Small intestine (tissue), 7 donors: ENCODE measurements around the gene TNIK. TPM values are rescaled to one million over a fixed set of nuclear protein-coding genes. Genes with fewer than 3 reads are reported as not detected.
"Not testable (repeated sequence)": the region's sequence is repeated elsewhere in the genome, so short reads cannot be mapped to it uniquely, and the experiment has no call there.

Experiments
- DNase-seq, 2 donors: peaks; one replicate each; pipeline versions ENCODE4 v3.0.0 to v3.0.0-alpha.2; 2013
- FAIRE-seq: peaks from 2 replicates; lab custom pipeline; 2012; peaks lifted over from hg19 to GRCh38; lab: Jason Lieb, UNC
- H3K27ac ChIP-seq, 3 donors: one replicate each; pipeline ENCODE4 v1.5.1; 2013; ENCODE audit warnings: low read length in 2 of 3, mild to moderate bottlenecking in 2 of 3, control low read depth in 1 of 3, inconsistent platforms in 1 of 3, low read depth in 1 of 3, moderate library complexity in 1 of 3
- H3K27me3 ChIP-seq, 3 donors: one replicate each; pipeline ENCODE4 v1.6.1; 2013; ENCODE audit warnings: low read length in 3 of 3, inconsistent platforms in 1 of 3; ENCODE audit not compliant: control insufficient read depth in 3 of 3, insufficient read depth in 3 of 3
- H3K36me3 ChIP-seq, 3 donors: one replicate each; pipeline ENCODE4 v1.6.1; 2013; ENCODE audit warnings: low read length in 3 of 3, inconsistent platforms in 1 of 3, low read depth in 1 of 3, mild to moderate bottlenecking in 1 of 3, moderate library complexity in 1 of 3; ENCODE audit not compliant: control insufficient read depth in 3 of 3, insufficient read depth in 2 of 3
- H3K4me1 ChIP-seq, 3 donors: one replicate each; pipeline ENCODE4 v1.6.1; 2013; ENCODE audit warnings: low read length in 2 of 3, inconsistent platforms in 1 of 3, low read depth in 1 of 3, mild to moderate bottlenecking in 1 of 3, moderate library complexity in 1 of 3; ENCODE audit not compliant: control insufficient read depth in 3 of 3, insufficient read depth in 2 of 3
- H3K4me3 ChIP-seq, 3 donors: one replicate each; pipeline ENCODE4 v1.5.1; 2013; ENCODE audit warnings: low read length in 3 of 3, control low read depth in 1 of 3, inconsistent platforms in 1 of 3, low read depth in 1 of 3, mild to moderate bottlenecking in 1 of 3, moderate library complexity in 1 of 3
- H3K9me3 ChIP-seq, 2 donors: one replicate each; pipeline ENCODE4 v1.6.1; 2013; ENCODE audit warnings: low read depth in 1 of 2, low read length in 1 of 2; ENCODE audit not compliant: control insufficient read depth in 2 of 2, insufficient read depth in 1 of 2
- WGBS, 3 donors: extraction: QIAGEN DNeasy Blood & Tissue Kit; methylation state at CpG; one replicate each; pipeline ENCODE4 v1.1.7; 2013; 5-methylcytosine and 5-hydroxymethylcytosine counted together
- polyA plus RNA-seq, 4 donors: library from polyadenylated mRNA; stranded (reverse) in 3 of 4; unstranded in 1 of 4; fragments of 200-250 nt in 3 of 4; fragments of 120-200 nt in 1 of 4; gene quantifications; one replicate each; pipeline versions ENCODE4 v1.2.1 to v1.2.3, GENCODE V29; 2013
- donor health status: healthy with polysubstance abuse.
- donor health status: control.
- donor health status: control.
- donor health status: Bipolar disorder and iron deficiency.
- donor health status: healthy.

Gene TNIK
- polyA plus RNA-seq, 4 donors, result 14.9 to 38.7 (median 27.5) TPM

- H3K27ac ChIP-seq, result no peak overlapping the region
- DNase-seq, result no peak
- H3K36me3 ChIP-seq, result no peaks in the 10 kb centered on the region
- H3K4me1 ChIP-seq, result peaks cover 10 to 15% (median 13%) of the 10 kb centered on the region in 3 donors
- no peak for FAIRE-seq
- H3K4me3 ChIP-seq, result no peak overlapping the region
- no peaks in the 10 kb centered on the region for H3K9me3 ChIP-seq
- WGBS, 3 donors, result 92 to 100% (median 96%) methylated on average over 2 of the region's 2 CpGs
- no peaks in the 10 kb centered on the region for H3K27me3 ChIP-seq
These were observed 86.5 kb downstream of the TNIK start for GRCh38 chr3:171373711-171374110.

DNA sequence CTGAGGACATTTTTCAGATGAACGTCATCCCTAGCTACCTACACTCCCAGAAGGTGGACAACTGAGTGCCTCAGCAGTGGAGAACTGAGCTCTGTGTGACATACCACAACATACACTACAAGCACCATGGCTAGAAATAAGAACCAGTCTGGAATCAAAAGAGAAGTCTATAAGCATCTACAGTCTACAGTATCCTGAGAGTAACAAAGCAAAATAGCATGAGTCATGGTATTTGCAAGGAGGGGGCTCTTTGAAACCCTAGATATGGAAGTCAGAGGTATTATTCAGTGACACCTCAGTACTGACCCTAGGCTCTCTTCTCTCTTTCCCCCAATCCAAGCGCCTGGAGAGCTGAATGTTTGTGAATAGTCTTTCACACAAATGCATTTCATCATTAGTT lies 87.5 kb downstream of the TNIK start:
- H3K4me3 ChIP-seq, result no peak overlapping the region
- no peak for FAIRE-seq

GRCh38 chr3:171371354-171371753 lies 88.9 kb downstream of the TNIK start:
- peaks cover 7 to 15% (median 9%) of the 10 kb centered on the region in 3 donors for H3K4me1 ChIP-seq
- no peaks in the 10 kb centered on the region for H3K27me3 ChIP-seq
- H3K9me3 ChIP-seq, result no peaks in the 10 kb centered on the region
- H3K36me3 ChIP-seq, result no peaks in the 10 kb centered on the region
- no peak overlapping the region for H3K27ac ChIP-seq
- no peak overlapping the region for H3K4me3 ChIP-seq
- FAIRE-seq (no peak), DNase-seq (peak in 1 of 2 donors; percentile 44)
- 27 to 57% (median 29%) methylated on average over 3 of the region's 3 CpGs for WGBS, 3 donors

More for the DNA sequence above, 87.5 kb downstream of the TNIK start:
- no peaks in the 10 kb centered on the region for H3K27me3 ChIP-seq
- peaks cover 10 to 15% (median 13%) of the 10 kb centered on the region in 3 donors for H3K4me1 ChIP-seq
- 94 to 97% (median 96%) methylated on average over 2 of the region's 2 CpGs for WGBS, 3 donors
- H3K9me3 ChIP-seq, result no peaks in the 10 kb centered on the region
- H3K36me3 ChIP-seq, result no peaks in the 10 kb centered on the region
- no peak overlapping the region for H3K27ac ChIP-seq
- DNase-seq, result no peak

DNA sequence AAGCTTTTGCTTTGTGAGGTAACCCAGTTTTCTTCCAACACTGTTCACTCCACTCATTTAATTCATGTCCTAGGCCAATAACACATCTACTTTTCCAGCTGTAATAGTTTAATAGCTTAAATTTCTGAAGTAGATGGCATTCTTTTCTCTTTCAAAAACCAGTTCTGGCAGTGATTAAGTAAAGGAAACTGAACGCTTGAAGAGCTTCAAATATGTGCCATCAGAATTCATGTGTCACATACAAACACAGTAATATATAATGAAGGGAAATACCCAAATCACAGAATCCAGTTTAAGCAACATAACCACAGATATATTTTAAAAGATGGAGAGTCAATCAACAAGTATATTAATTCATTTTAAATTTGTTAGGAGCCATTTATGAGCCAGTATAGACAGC lies 91.0 kb downstream of the TNIK start:
- Histone ChIP-seq H3K27me3 (no peaks in the 10 kb centered on the region), H3K9me3 (no peaks in the 10 kb centered on the region), H3K4me1 (peaks cover 2 to 12% (median 4%) of the 10 kb centered on the region in 3 donors), H3K36me3 (no peaks in the 10 kb centered on the region), H3K27ac (no peak overlapping the region), H3K4me3 (no peak overlapping the region)
- no peak for FAIRE-seq
- 86 to 95% (median 87%) methylated on average over 1 of the region's 1 CpG for WGBS, 3 donors
- DNase-seq, result no peak

DNA sequence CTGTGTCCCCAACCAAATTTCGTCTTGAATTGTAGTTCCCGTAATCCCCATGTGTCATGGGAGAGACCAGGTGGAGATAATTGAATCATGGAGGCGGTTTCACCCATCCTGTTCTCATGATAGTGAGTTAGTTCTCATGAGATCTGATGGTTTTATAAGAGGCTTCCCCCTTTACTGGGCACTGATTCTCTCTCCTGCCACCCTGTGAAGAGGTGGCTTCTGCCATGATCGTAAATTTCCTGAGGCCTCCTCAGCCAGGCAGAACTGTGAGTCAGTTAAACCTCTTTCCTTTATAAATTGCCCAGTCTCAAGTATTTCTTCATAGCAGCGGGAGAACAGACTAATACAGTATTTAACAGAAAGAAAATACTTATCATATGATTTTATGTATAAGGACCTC lies 93.5 kb downstream of the TNIK start:
- FAIRE-seq, H3K9me3 ChIP-seq, DNase-seq, H3K36me3 ChIP-seq, H3K4me3 ChIP-seq, H3K27ac ChIP-seq, H3K27me3 ChIP-seq: not testable (repeated sequence)
- peaks cover 2 to 16% (median 7%) of the 10 kb centered on the region in 3 donors for H3K4me1 ChIP-seq
- 93 to 97% (median 94%) methylated on average over 5 of the region's 5 CpGs for WGBS, 3 donors

DNA sequence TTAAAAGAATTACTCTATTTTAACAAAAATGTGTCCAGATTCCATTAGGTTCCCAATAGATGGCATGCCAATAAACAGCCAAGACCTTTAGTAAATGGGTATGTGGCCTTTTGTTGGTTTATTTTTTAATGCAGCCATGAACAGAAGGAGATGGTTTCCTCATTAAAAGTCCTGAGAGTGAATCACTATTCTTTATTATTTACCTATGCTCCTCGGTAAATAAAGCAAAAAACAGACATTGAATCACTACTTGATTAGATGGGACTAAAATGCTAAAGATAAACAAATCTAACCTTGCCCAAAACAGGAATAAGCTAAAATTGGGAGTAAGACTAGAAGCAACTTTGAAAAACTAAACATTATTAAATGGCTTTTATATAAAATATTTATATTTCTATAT lies 94.2 kb downstream of the TNIK start:
- DNase-seq (no peak), FAIRE-seq (no peak)
- Histone ChIP-seq H3K9me3 (no peaks in the 10 kb centered on the region), H3K27ac (no peak overlapping the region), H3K4me1 (peaks cover 2 to 16% (median 4%) of the 10 kb centered on the region in 3 donors), H3K4me3 (no peak overlapping the region), H3K27me3 (no peaks in the 10 kb centered on the region), H3K36me3 (no peaks in the 10 kb centered on the region)
- 91 to 97% (median 97%) methylated on average over 1 of the region's 1 CpG for WGBS, 3 donors

DNA sequence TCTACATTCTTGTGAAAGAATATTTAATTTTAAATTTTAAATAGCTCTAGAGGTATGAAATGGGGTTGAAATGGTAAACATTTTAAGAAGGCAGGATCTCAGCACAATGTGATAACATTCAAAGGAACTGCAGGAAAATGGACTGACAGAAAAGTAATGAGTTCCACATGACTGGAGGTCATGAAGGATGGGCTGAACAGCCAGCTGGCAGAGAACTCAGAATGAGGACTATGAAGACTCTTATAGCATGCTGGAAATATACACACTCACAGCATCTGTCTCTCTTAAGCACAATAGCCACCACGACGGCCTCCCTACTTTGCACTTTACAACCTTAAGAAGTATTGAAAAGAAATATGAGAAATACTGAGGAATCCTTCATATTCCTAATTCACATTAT lies 94.7 kb downstream of the TNIK start:
- no peak for DNase-seq
- H3K4me3 ChIP-seq, result no peak overlapping the region
- no peaks in the 10 kb centered on the region for H3K27me3 ChIP-seq
- H3K9me3 ChIP-seq, result no peaks in the 10 kb centered on the region
- H3K27ac ChIP-seq, result no peak overlapping the region
- 66 to 89% (median 88%) methylated on average over 2 of the region's 2 CpGs for WGBS, 3 donors
- H3K36me3 ChIP-seq, result no peaks in the 10 kb centered on the region
- peaks cover 2 to 16% (median 4%) of the 10 kb centered on the region in 3 donors for H3K4me1 ChIP-seq
- FAIRE-seq, result no peak

DNA sequence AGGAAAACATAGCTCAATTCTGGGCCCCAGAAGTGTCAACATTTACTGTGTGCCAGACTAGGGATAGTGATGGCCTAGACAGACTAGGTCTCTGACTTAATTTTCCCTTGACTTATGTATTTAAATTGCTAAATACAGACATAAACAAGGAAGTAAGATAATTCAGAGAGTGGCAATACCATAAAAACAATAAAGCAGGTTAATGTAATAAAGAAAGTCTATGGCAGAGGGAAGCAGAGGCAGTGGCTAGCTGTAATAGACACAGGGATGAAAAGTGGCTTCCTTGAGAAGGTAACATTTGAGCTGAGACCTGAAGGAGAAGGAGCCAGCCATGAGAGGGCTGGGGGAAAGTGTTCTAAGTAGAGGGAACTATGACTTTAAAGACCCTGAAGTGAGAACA lies 95.7 kb downstream of the TNIK start:
- peaks cover 2 to 16% (median 4%) of the 10 kb centered on the region in 3 donors for H3K4me1 ChIP-seq
- H3K27ac ChIP-seq, result peak overlapping the region in 1 of 3 donors; percentile 5
- FAIRE-seq, result no peak
- no peak overlapping the region for H3K4me3 ChIP-seq
- no peaks in the 10 kb centered on the region for H3K36me3 ChIP-seq
- no peaks in the 10 kb centered on the region for H3K9me3 ChIP-seq
- DNase-seq, result peak in 1 of 2 donors; percentile 30
- no peaks in the 10 kb centered on the region for H3K27me3 ChIP-seq

GRCh38 chr3:171363202-171363601 lies 97.0 kb downstream of the TNIK start:
- Histone ChIP-seq H3K4me1 (peaks cover 6 to 26% (median 9%) of the 10 kb centered on the region in 3 donors), H3K4me3 (no peak overlapping the region), H3K9me3 (no peaks in the 10 kb centered on the region), H3K36me3 (no peaks in the 10 kb centered on the region), H3K27ac (peak overlapping the region in 1 of 3 donors; percentile 68), H3K27me3 (no peaks in the 10 kb centered on the region)
- FAIRE-seq (no peak), DNase-seq (no peak)
- 69 to 84% (median 78%) methylated on average over 2 of the region's 2 CpGs for WGBS, 3 donors
